Suprapubic skin (tissue), 3 donors: ENCODE results near the gene EPHA5.

Source experiments
- EP300 ChIP-seq: sonication (generic); formaldehyde crosslinking; IDR thresholded peaks from one replicate; pipeline ENCODE4 v1.6.1; 2017; ENCODE audit warnings: antibody characterized with exemption
- POLR2A ChIP-seq, 2 donors: fragments of 450-650 bp; IDR thresholded peaks; one replicate each; pipeline ENCODE4 v1.6.1; 2017; ENCODE audit warnings: antibody characterized with exemption in 2 of 2, mild to moderate bottlenecking in 2 of 2, moderate library complexity in 2 of 2
- TF ChIP-seq, protein P1 (sequence below), 2 donors: fragments of 200-600 bp in 1 of 2; fragments of 450-650 bp in 1 of 2; sonication (generic) in 1 of 2; IDR thresholded peaks; one replicate each; pipeline ENCODE4 v1.5.1; 2016 to 2019; ENCODE audit warnings: antibody characterized with exemption in 2 of 2, mild to moderate bottlenecking in 1 of 2, moderate library complexity in 1 of 2

DNA sequence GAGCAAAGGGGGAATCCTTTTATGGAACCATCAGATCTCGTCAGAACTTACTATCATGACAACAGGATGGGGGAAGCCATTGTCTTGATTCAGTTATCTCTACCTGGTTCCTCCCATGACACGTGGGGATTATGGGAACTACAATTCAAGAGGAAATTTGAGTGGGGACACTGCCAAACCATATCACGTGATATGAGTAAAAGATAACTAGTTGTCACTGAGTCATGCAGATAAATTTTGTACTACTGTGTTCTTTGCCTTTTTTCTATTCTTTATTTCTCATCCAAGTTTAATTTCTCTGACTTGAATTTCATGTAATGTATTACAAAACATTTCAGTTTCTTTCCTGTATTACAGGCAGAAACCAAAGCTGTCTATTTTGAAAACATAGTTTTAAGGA is 383.2 kb downstream of the EPHA5 start:
- no peak for TF ChIP-seq POLR2A (IDR thresholded peaks at IDR 0.05)
- TF ChIP-seq, protein P1, sequence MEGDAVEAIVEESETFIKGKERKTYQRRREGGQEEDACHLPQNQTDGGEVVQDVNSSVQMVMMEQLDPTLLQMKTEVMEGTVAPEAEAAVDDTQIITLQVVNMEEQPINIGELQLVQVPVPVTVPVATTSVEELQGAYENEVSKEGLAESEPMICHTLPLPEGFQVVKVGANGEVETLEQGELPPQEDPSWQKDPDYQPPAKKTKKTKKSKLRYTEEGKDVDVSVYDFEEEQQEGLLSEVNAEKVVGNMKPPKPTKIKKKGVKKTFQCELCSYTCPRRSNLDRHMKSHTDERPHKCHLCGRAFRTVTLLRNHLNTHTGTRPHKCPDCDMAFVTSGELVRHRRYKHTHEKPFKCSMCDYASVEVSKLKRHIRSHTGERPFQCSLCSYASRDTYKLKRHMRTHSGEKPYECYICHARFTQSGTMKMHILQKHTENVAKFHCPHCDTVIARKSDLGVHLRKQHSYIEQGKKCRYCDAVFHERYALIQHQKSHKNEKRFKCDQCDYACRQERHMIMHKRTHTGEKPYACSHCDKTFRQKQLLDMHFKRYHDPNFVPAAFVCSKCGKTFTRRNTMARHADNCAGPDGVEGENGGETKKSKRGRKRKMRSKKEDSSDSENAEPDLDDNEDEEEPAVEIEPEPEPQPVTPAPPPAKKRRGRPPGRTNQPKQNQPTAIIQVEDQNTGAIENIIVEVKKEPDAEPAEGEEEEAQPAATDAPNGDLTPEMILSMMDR (IDR thresholded peaks at IDR 0.05), result no peak
- no peak for TF ChIP-seq EP300
